ENCODE data around the gene RNF180.

GRCh38 chr5:64165500-64166200 is at the start of gene RNF180:
- TF ChIP-seq SIN3A (IDR thresholded peaks at IDR 0.05; ENCODE audit: borderline replicate concordance, insufficient read depth, low read depth, low read length) (no peak), CTCF (IDR thresholded peaks at IDR 0.05) (no peak)

All from Panc1 (cell line).